ENCODE results near the gene NCKAP5L.

NCKAP5L gene

DNA sequence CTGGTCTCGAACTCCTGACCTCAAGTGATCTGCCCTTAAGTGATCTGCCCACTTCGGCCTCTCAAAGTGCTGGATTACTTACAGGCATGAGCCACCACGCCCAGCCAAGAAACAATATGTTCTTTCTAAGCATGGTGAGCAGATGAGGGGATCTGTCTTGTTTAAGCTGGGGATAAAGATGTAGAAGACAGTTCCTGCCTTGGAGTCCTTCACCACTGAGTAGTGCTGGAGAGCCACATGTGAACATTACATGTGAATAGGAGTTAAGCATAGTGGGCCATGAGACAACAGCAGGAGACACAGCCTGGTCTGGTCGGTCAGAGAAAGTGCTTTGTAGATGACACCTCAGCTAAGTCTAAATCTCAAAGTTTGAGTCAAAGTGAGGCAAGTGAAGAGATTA is 60.9 kb downstream of the NCKAP5L start:
- H3K36me3 ChIP-seq (ENCODE audit: low read depth), result peaks cover 21% of the 10 kb centered on the region
- no peak for TF ChIP-seq CTCF (IDR thresholded peaks at IDR 0.05; ENCODE audit: poor library complexity, severe bottlenecking)
- no peak overlapping the region for H3K27ac ChIP-seq (ENCODE audit: poor library complexity, severe bottlenecking)
- H3K27me3 ChIP-seq (ENCODE audit: insufficient read depth, poor library complexity, severe bottlenecking), result no peaks in the 10 kb centered on the region
- ATAC-seq (ENCODE audit: low read depth) (peak; percentile 46), DNase-seq (ENCODE audit: low spot score) (no peak)
- no peaks in the 10 kb centered on the region for H3K9me3 ChIP-seq (ENCODE audit: severe bottlenecking)
- no peak overlapping the region for H3K4me3 ChIP-seq (ENCODE audit: severe bottlenecking)
- no peaks in the 10 kb centered on the region for H3K4me1 ChIP-seq (ENCODE audit: insufficient read depth, poor library complexity, severe bottlenecking)

DNA sequence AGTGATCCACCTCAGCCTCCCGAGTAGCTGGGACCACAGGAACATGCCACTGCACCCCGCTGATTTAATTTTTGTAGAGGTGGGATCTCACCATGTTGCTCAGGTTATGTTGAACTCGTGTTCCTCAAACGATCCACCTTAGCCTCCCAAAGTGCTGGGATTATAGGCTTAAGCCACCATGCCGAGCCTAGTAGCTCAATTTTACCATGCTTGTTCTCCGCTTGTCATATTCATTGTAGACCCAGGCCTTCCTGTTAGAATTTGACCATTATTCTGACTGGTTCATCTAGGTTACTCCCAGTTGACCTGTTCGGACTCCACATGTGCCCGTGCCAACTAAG is 62.1 kb downstream of the NCKAP5L start:
- no peaks in the 10 kb centered on the region for H3K4me1 ChIP-seq (ENCODE audit: insufficient read depth, poor library complexity, severe bottlenecking)
- no peaks in the 10 kb centered on the region for H3K27me3 ChIP-seq (ENCODE audit: insufficient read depth, poor library complexity, severe bottlenecking)
- no peaks in the 10 kb centered on the region for H3K9me3 ChIP-seq (ENCODE audit: severe bottlenecking)
- no peak overlapping the region for H3K27ac ChIP-seq (ENCODE audit: poor library complexity, severe bottlenecking)
- no peak for DNase-seq (ENCODE audit: low spot score)
- peaks cover 33% of the 10 kb centered on the region for H3K36me3 ChIP-seq (ENCODE audit: low read depth)
- H3K4me3 ChIP-seq (ENCODE audit: severe bottlenecking), result no peak overlapping the region
- no peak for TF ChIP-seq CTCF (IDR thresholded peaks at IDR 0.05; ENCODE audit: poor library complexity, severe bottlenecking)
- ATAC-seq (ENCODE audit: low read depth), result no peak

DNA sequence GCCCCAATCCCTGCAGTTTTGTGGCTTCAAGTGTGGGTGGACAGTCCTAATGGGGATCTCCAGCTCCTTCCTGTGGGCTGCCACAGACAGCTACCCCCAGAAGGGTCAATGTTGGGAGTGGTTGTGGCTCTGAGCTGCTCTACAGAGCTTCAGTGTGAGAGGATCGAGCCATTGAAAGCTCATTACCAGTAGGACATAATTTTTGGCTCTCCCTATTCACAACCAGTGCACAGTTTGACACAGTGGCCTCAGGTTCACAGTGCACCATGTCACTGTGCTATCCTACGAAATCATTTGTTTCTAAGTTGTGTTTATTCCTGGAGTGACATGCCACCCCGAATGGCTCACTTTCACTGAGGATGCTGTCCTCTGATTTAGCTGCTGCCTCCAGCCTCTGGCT is 64.1 kb downstream of the NCKAP5L start:
- ATAC-seq (ENCODE audit: low read depth) (no peak), DNase-seq (ENCODE audit: low spot score) (no peak)
- no peak overlapping the region for H3K27ac ChIP-seq (ENCODE audit: poor library complexity, severe bottlenecking)
- H3K27me3 ChIP-seq (ENCODE audit: insufficient read depth, poor library complexity, severe bottlenecking), result no peaks in the 10 kb centered on the region
- no peak for TF ChIP-seq CTCF (IDR thresholded peaks at IDR 0.05; ENCODE audit: poor library complexity, severe bottlenecking)
- no peaks in the 10 kb centered on the region for H3K9me3 ChIP-seq (ENCODE audit: severe bottlenecking)
- no peak overlapping the region for H3K4me3 ChIP-seq (ENCODE audit: severe bottlenecking)
- peaks cover 53% of the 10 kb centered on the region for H3K36me3 ChIP-seq (ENCODE audit: low read depth)
- no peaks in the 10 kb centered on the region for H3K4me1 ChIP-seq (ENCODE audit: insufficient read depth, poor library complexity, severe bottlenecking)

DNA sequence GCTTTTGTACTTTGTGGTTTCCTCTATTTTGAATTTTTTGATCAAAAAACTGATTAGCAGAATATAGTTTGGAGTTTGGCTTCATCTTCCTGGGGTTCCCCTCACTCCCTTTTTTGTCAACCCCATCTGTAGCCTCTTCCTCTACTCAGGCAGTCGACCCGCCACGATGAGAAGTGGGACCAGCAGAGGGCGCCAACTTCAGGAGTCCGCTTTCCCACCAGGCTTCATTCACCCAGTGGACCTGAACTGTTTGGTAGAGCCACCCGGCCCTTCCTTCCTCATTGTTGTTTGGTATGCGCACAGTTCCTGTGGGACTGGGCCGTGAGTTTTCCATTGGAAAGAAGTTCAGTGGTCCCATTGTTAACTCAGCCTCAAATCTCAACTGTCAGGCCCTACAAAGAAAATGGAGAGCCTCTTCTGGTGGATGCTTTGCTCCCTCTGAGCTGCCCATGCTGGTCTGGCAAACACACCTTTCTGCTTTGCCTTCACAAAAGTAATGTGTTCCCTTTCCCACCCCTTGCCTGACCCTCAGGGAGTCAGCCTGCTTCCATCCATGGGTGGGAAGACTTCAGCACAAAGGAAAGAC is 65.1 kb downstream of the NCKAP5L start:
- ATAC-seq (ENCODE audit: low read depth) (peak; percentile 23; the same call in 1 of the 3 replicates), DNase-seq (ENCODE audit: low spot score) (peak; percentile 71)
- no peaks in the 10 kb centered on the region for H3K4me1 ChIP-seq (ENCODE audit: insufficient read depth, poor library complexity, severe bottlenecking)
- H3K27me3 ChIP-seq (ENCODE audit: insufficient read depth, poor library complexity, severe bottlenecking), result no peaks in the 10 kb centered on the region
- no peaks in the 10 kb centered on the region for H3K9me3 ChIP-seq (ENCODE audit: severe bottlenecking)
- H3K36me3 ChIP-seq (ENCODE audit: low read depth), result peaks cover 63% of the 10 kb centered on the region
- no peak overlapping the region for H3K27ac ChIP-seq (ENCODE audit: poor library complexity, severe bottlenecking)
- TF ChIP-seq CTCF (IDR thresholded peaks at IDR 0.05; ENCODE audit: poor library complexity, severe bottlenecking), result peak; percentile 79
- H3K4me3 ChIP-seq (ENCODE audit: severe bottlenecking), result no peak overlapping the region

DNA sequence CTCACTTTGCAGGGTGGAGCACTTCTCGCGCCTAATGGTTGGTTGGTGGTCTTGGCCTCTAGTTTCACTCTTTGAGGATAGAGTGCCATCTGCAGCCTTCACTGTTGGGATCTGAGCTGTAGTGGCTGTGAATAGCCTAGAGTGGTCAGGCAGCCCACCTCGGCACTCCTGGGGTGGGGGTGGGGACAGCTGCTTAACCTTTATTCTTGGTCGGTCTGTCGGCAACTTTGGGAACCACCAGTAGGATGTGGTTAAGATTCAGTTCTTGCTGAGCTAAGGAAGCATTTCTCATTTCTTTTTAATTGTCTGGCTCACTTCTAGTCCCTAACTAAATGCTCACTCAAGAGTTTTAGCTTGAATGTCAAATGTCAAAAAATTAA is 65.8 kb downstream of the NCKAP5L start:
- H3K36me3 ChIP-seq (ENCODE audit: low read depth), result peaks cover 70% of the 10 kb centered on the region
- H3K27ac ChIP-seq (ENCODE audit: poor library complexity, severe bottlenecking), result no peak overlapping the region
- H3K4me3 ChIP-seq (ENCODE audit: severe bottlenecking), result no peak overlapping the region
- no peaks in the 10 kb centered on the region for H3K4me1 ChIP-seq (ENCODE audit: insufficient read depth, poor library complexity, severe bottlenecking)
- H3K9me3 ChIP-seq (ENCODE audit: severe bottlenecking), result no peaks in the 10 kb centered on the region
- ATAC-seq (ENCODE audit: low read depth) (no peak), DNase-seq (ENCODE audit: low spot score) (no peak)
- no peaks in the 10 kb centered on the region for H3K27me3 ChIP-seq (ENCODE audit: insufficient read depth, poor library complexity, severe bottlenecking)
- no peak for TF ChIP-seq CTCF (IDR thresholded peaks at IDR 0.05; ENCODE audit: poor library complexity, severe bottlenecking)
